HG03064 (cell line): ENCODE measurements around the gene GALNT7.

Source experiments
- ATAC-seq: cut with Tn5 transposase; IDR thresholded peaks from one replicate; pipeline ENCODE4 v1.9.1; 2021; ENCODE audit warnings: low read depth; ENCODE audit not compliant: unreplicated experiment

The GALNT7 gene

GRCh38 chr4:173333658-173334084, 165.1 kb downstream of the GALNT7 start:
- peak; percentile 6 for ATAC-seq

GRCh38 chr4:173334085-173334890, 165.7 kb downstream of the GALNT7 start, which contains the start of gene HMGB2:
Gene HMGB2, minus strand, starts transcription at chr4:173334358. Its CDS starts 709 bp downstream, at chr4:173333649.
- peak; percentile 92 for ATAC-seq

GRCh38 chr4:173334891-173335752, 166.5 kb downstream of the GALNT7 start:
- peak; percentile 28 for ATAC-seq

- no peak for ATAC-seq
Measured at GRCh38 chr4:173337463-173337862, 168.9 kb downstream of the GALNT7 start.

GRCh38 chr4:173343832-173344397, 175.3 kb downstream of the GALNT7 start:
- no peak for ATAC-seq

- no peak for ATAC-seq
Measured at GRCh38 chr4:173345648-173346047, 177.0 kb downstream of the GALNT7 start.

GRCh38 chr4:173346074-173346473, 177.5 kb downstream of the GALNT7 start:
- no peak for ATAC-seq

GRCh38 chr4:173347467-173347866, 178.9 kb downstream of the GALNT7 start:
- no peak for ATAC-seq

GRCh38 chr4:173357939-173358338, 189.3 kb downstream of the GALNT7 start:
- no peak for ATAC-seq

- no peak for ATAC-seq
Measured at GRCh38 chr4:173360587-173361221, 192.1 kb downstream of the GALNT7 start.

- ATAC-seq = no peak
Measured at GRCh38 chr4:173362666-173363065, 194.1 kb downstream of the GALNT7 start.

GRCh38 chr4:173365359-173365996, 196.9 kb downstream of the GALNT7 start:
- no peak for ATAC-seq

GRCh38 chr4:173367285-173367684, 198.7 kb downstream of the GALNT7 start:
- ATAC-seq = peak; percentile 18

GRCh38 chr4:173367946-173368345, 199.3 kb downstream of the GALNT7 start:
- ATAC-seq = no peak

- ATAC-seq = peak; percentile 1
Measured at GRCh38 chr4:173370130-173370476, 201.5 kb downstream of the GALNT7 start.

- ATAC-seq = peak; percentile 62
Measured at GRCh38 chr4:173370477-173371291, 202.1 kb downstream of the GALNT7 start, which contains the start of gene SAP30. Gene SAP30, plus strand, starts transcription at chr4:173370954. Its CDS starts 229 bp downstream, at chr4:173371183.

- ATAC-seq = peak; percentile 16
Measured at GRCh38 chr4:173371292-173372192, 202.9 kb downstream of the GALNT7 start.
